Hepatocyte (in vitro differentiated cells): Measurements from ENCODE around the gene APOC4. TPM values are rescaled to one million over a fixed set of nuclear protein-coding genes. Genes with fewer than 3 reads are reported as not detected.

Source experiments
- DNase-seq: peaks from one replicate; pipeline ENCODE4 v3.0.0-alpha.2; 2016; ENCODE audit warnings: low spot score
- H2AFZ ChIP-seq: fragments of 200-600 bp; sonication (generic); 2 replicates; pipeline ENCODE4 v1.6.0; 2016; ENCODE audit warnings: antibody characterized with exemption, mild to moderate bottlenecking
- H3K27ac ChIP-seq: fragments of 200-600 bp; sonication (generic); 2 replicates; pipeline ENCODE4 v1.5.1; 2016; ENCODE audit warnings: mild to moderate bottlenecking
- H3K27me3 ChIP-seq: fragments of 200-600 bp; sonication (generic); 2 replicates; pipeline ENCODE4 v1.6.1; 2016
- H3K36me3 ChIP-seq: fragments of 200-600 bp; sonication (generic); replicated peaks from 2 replicates; pipeline ENCODE4 v1.5.1; 2016; ENCODE audit warnings: low read depth; ENCODE audit not compliant: insufficient read depth
- H3K4me1 ChIP-seq: fragments of 200-600 bp; sonication (generic); 2 replicates; pipeline ENCODE4 v1.5.1; 2016; ENCODE audit warnings: mild to moderate bottlenecking, moderate library complexity; ENCODE audit not compliant: insufficient read depth
- H3K4me2 ChIP-seq: fragments of 200-600 bp; sonication (generic); 2 replicates; pipeline ENCODE4 v1.6.0; 2016
- H3K4me3 ChIP-seq: fragments of 200-600 bp; sonication (generic); 2 replicates; pipeline ENCODE4 v1.5.1; 2016; ENCODE audit warnings: mild to moderate bottlenecking
- H3K79me2 ChIP-seq: fragments of 200-600 bp; sonication (generic); 2 replicates; pipeline ENCODE4 v1.6.0; 2017; ENCODE audit warnings: mild to moderate bottlenecking
- H3K9me2 ChIP-seq: fragments of 200-600 bp; sonication (generic); replicated peaks from 2 replicates; pipeline ENCODE4 v1.6.0; 2017; ENCODE audit warnings: mild to moderate bottlenecking; ENCODE audit not compliant: insufficient read depth
- H3K9me3 ChIP-seq: fragments of 200-600 bp; sonication (generic); 2 replicates; pipeline ENCODE4 v1.5.1; 2016; ENCODE audit warnings: low read depth, mild to moderate bottlenecking
- H4K20me1 ChIP-seq: fragments of 200-600 bp; sonication (generic); 2 replicates; pipeline ENCODE4 v1.6.0; 2016; ENCODE audit warnings: mild to moderate bottlenecking; ENCODE audit not compliant: insufficient read depth, poor library complexity, severe bottlenecking
- CTCF ChIP-seq: fragments of 200-600 bp; sonication (generic); IDR thresholded peaks from 2 replicates; pipeline ENCODE4 v1.5.1; 2016; ENCODE audit warnings: antibody characterized with exemption, mild to moderate bottlenecking; ENCODE audit not compliant: poor library complexity
- EZH2 ChIP-seq: fragments of 200-600 bp; sonication (generic); IDR thresholded peaks from 2 replicates; pipeline ENCODE4 v1.6.1; 2016; ENCODE audit warnings: antibody characterized with exemption, mild to moderate bottlenecking, borderline replicate concordance
- EZH2phosphoT487 ChIP-seq: fragments of 200-600 bp; sonication (generic); IDR thresholded peaks from one replicate; pipeline ENCODE4 v1.6.1; 2018; ENCODE audit warnings: antibody characterized with exemption, mild to moderate bottlenecking, low read depth, moderate library complexity; ENCODE audit not compliant: unreplicated experiment, severe bottlenecking
- WGBS: methylation state at CpG from one replicate; pipeline ENCODE4 v1.1.6; 2016; ENCODE audit warnings: low lambda C conversion rate; ENCODE audit errors: missing lambda C conversion rate; 5-methylcytosine and 5-hydroxymethylcytosine counted together
- polyA plus RNA-seq: library from polyadenylated mRNA; unstranded; fragments of >200 nt; fragmentation: Nextera tagmentation; extraction: Ambion mirVana; gene quantifications from 2 replicates; pipeline ENCODE4 v1.2.1, GENCODE V29; 2016
- total RNA-seq: library from RNA; depleted of rRNA; stranded (reverse); fragments of >200 nt; gene quantifications from 2 replicates; pipeline ENCODE4 v1.2.3, GENCODE V29; 2014

Gene APOC4
- total and polyA plus RNA-seq, 2 experiments from 2014 or later: not detected

- Histone ChIP-seq H3K27ac (peak overlapping the region; percentile 59), H3K4me2 (no peak overlapping the region)
- DNase-seq: no peak
Measured at GRCh38 chr19:44927746-44928145, 14.3 kb upstream of the APOC4 start.

GRCh38 chr19:44930088-44930487 is 11.9 kb upstream of the APOC4 start:
- no peaks in the 10 kb centered on the region for H3K36me3 ChIP-seq
- H3K4me3 ChIP-seq: no peak overlapping the region
- no peaks in the 10 kb centered on the region for H3K9me2 ChIP-seq
- H4K20me1 ChIP-seq: no peaks in the 10 kb centered on the region
- no peak overlapping the region for H3K4me2 ChIP-seq
- no peak for DNase-seq
- no peak overlapping the region for H2AFZ ChIP-seq
- no peak overlapping the region for H3K27ac ChIP-seq
- H3K79me2 ChIP-seq: no peaks in the 10 kb centered on the region
- H3K4me1 ChIP-seq: peaks cover 8% of the 10 kb centered on the region
- no peaks in the 10 kb centered on the region for H3K27me3 ChIP-seq
- no peaks in the 10 kb centered on the region for H3K9me3 ChIP-seq
- no peak for TF ChIP-seq CTCF
- TF ChIP-seq EZH2phosphoT487: no peak
- no peak for TF ChIP-seq EZH2
- 91% methylated on average over 7 of the region's 7 CpGs for WGBS

More at GRCh38 chr19:44927746-44928145, 14.3 kb upstream of the APOC4 start:
- peaks cover 10% of the 10 kb centered on the region for H3K4me1 ChIP-seq
- no peaks in the 10 kb centered on the region for H3K27me3 ChIP-seq
- H3K36me3 ChIP-seq: no peaks in the 10 kb centered on the region
- H3K4me3 ChIP-seq: no peak overlapping the region
- H4K20me1 ChIP-seq: no peaks in the 10 kb centered on the region
- no peaks in the 10 kb centered on the region for H3K79me2 ChIP-seq
- H3K9me3 ChIP-seq: no peaks in the 10 kb centered on the region
- TF ChIP-seq EZH2: no peak
- TF ChIP-seq EZH2phosphoT487: no peak
- TF ChIP-seq CTCF: no peak
- WGBS: 81% methylated on average over 5 of the region's 5 CpGs
- no peak overlapping the region for H2AFZ ChIP-seq
- H3K9me2 ChIP-seq: no peaks in the 10 kb centered on the region

GRCh38 chr19:44931541-44931940 is 10.5 kb upstream of the APOC4 start:
- Histone ChIP-seq H3K4me3 (no peak overlapping the region), H3K79me2 (no peaks in the 10 kb centered on the region), H3K4me1 (no peaks in the 10 kb centered on the region), H3K27me3 (no peaks in the 10 kb centered on the region), H2AFZ (no peak overlapping the region), H3K4me2 (no peak overlapping the region), H4K20me1 (no peaks in the 10 kb centered on the region), H3K9me3 (no peaks in the 10 kb centered on the region), H3K9me2 (no peaks in the 10 kb centered on the region), H3K27ac (no peak overlapping the region), H3K36me3 (no peaks in the 10 kb centered on the region)
- DNase-seq: no peak
- TF ChIP-seq EZH2 (no peak), CTCF (no peak), EZH2phosphoT487 (no peak)
- 86% methylated on average over 4 of the region's 4 CpGs for WGBS

GRCh38 chr19:44939668-44940067 is 2.4 kb upstream of the APOC4 start:
- H3K9me3 ChIP-seq: no peaks in the 10 kb centered on the region
- no peak overlapping the region for H3K4me2 ChIP-seq
- no peaks in the 10 kb centered on the region for H3K9me2 ChIP-seq
- no peaks in the 10 kb centered on the region for H3K4me1 ChIP-seq
- no peaks in the 10 kb centered on the region for H3K36me3 ChIP-seq
- H3K27me3 ChIP-seq: no peaks in the 10 kb centered on the region
- H2AFZ ChIP-seq: no peak overlapping the region
- TF ChIP-seq EZH2: no peak
- no peak for TF ChIP-seq CTCF
- no peak for TF ChIP-seq EZH2phosphoT487
- DNase-seq: no peak
- H4K20me1 ChIP-seq: no peaks in the 10 kb centered on the region
- H3K4me3 ChIP-seq: no peak overlapping the region
- H3K27ac ChIP-seq: no peak overlapping the region
- H3K79me2 ChIP-seq: no peaks in the 10 kb centered on the region
- 68% methylated on average over 5 of the region's 5 CpGs for WGBS
